H1 (cell line): ENCODE data around the gene CPPED1. TPM values are rescaled to one million over a fixed set of nuclear protein-coding genes. Genes with fewer than 3 reads are reported as not detected.

ENCODE experiments used
- CTCF ChIA-PET: fragments of 300-600 bp; sonication (Branson Sonifier 250); formaldehyde crosslinking; loops from one replicate; lab custom pipeline; 2021; ENCODE audit not compliant: partially characterized antibody; lab: Charles Lee
- POLR2A ChIA-PET: fragments of 300-600 bp; sonication (Branson Sonifier 250); formaldehyde crosslinking; loops from one replicate; lab custom pipeline; 2021; ENCODE audit warnings: inconsistent platforms; ENCODE audit not compliant: partially characterized antibody; lab: Charles Lee
- DNase-seq, 2 experiments: peaks; one replicate each; pipeline versions ENCODE4 v3.0.0 to v3.0.0-alpha.2; 2010 to 2022; ENCODE audit warnings: low spot score in 2 of 2, low read depth in 1 of 2, mixed read lengths in 1 of 2
- FAIRE-seq: peaks from 2 replicates; lab custom pipeline; 2011; peaks lifted over from hg19 to GRCh38; lab: Jason Lieb, UNC
- H2AFZ ChIP-seq: 2 replicates; pipeline ENCODE4 v1.8.1; 2012; ENCODE audit warnings: low read length, inconsistent platforms
- H2AK5ac ChIP-seq: 2 replicates; pipeline ENCODE4 v1.6.1; 2013; ENCODE audit warnings: low read depth, low read length
- H2BK120ac ChIP-seq: replicated peaks from 2 replicates; pipeline ENCODE3; 2013; ENCODE audit warnings: low read depth, low read length, inconsistent platforms
- H2BK12ac ChIP-seq: 2 replicates; pipeline ENCODE4 v1.6.1; 2013; ENCODE audit warnings: low read depth, low read length
- H2BK15ac ChIP-seq: 2 replicates; pipeline ENCODE4 v1.6.1; 2013; ENCODE audit warnings: low read length
- H2BK20ac ChIP-seq: 2 replicates; pipeline ENCODE4 v1.6.1; 2013; ENCODE audit warnings: low read length
- H2BK5ac ChIP-seq: 2 replicates; pipeline ENCODE4 v1.6.1; 2013; ENCODE audit warnings: low read depth, low read length
- H3K14ac ChIP-seq: 2 replicates; pipeline ENCODE4 v1.6.1; 2013; ENCODE audit warnings: inconsistent platforms; ENCODE audit not compliant: insufficient read length
- H3K18ac ChIP-seq: 2 replicates; pipeline ENCODE4 v1.6.1; 2013; ENCODE audit warnings: low read length; ENCODE audit errors: extremely low read depth
- H3K23ac ChIP-seq: 2 replicates; pipeline ENCODE4 v1.6.1; 2013; ENCODE audit warnings: inconsistent platforms; ENCODE audit not compliant: insufficient read length
- H3K23me2 ChIP-seq: 2 replicates; pipeline ENCODE4 v1.6.1; 2013; ENCODE audit warnings: low read depth, low read length
- H3K27ac ChIP-seq: 2 replicates; pipeline ENCODE4 v1.6.1; 2011; ENCODE audit warnings: low read depth, low read length, inconsistent platforms
- H3K27me3 ChIP-seq, 4 experiments: replicated peaks in 1 of 4; 1 replicate in 1 of 4; 2 replicates in 3 of 4; pipeline versions ENCODE4 v1.6.1 to v1.8.1; 2011 to 2013; ENCODE audit warnings: low read length in 3 of 4, mild to moderate bottlenecking in 3 of 4, inconsistent platforms in 2 of 4, mixed read lengths in 2 of 4, moderate library complexity in 1 of 4; ENCODE audit not compliant: control insufficient read depth in 3 of 4, insufficient read depth in 3 of 4; ENCODE audit errors: extremely low read depth in 1 of 4
- H3K36me3 ChIP-seq, 4 experiments: 2 replicates each; pipeline versions ENCODE4 v1.6.1 to v1.8.1; 2011 to 2013; ENCODE audit warnings: mild to moderate bottlenecking in 4 of 4, low read length in 3 of 4, moderate library complexity in 2 of 4, control low read depth in 1 of 4, inconsistent platforms in 1 of 4; ENCODE audit not compliant: insufficient read depth in 4 of 4, control insufficient read depth in 2 of 4
- H3K4ac ChIP-seq: replicated peaks from 2 replicates; pipeline ENCODE3; 2013; ENCODE audit warnings: low read length, low read depth, mixed read lengths, inconsistent platforms; ENCODE audit not compliant: insufficient read length
- H3K4me1 ChIP-seq, 4 experiments: replicated peaks in 1 of 4; 1 replicate in 1 of 4; 2 replicates in 3 of 4; pipeline versions ENCODE4 v1.6.1 to v1.8.1; 2011 to 2013; ENCODE audit warnings: low read length in 3 of 4, inconsistent platforms in 2 of 4, mixed read lengths in 1 of 4; ENCODE audit not compliant: insufficient read depth in 4 of 4, control insufficient read depth in 3 of 4
- H3K4me2 ChIP-seq, 2 experiments: 2 replicates each; pipeline versions ENCODE4 v1.6.1 to v1.8.1; 2011 to 2013; ENCODE audit warnings: low read depth in 2 of 2, low read length in 2 of 2, control low read depth in 1 of 2, inconsistent platforms in 1 of 2, mild to moderate bottlenecking in 1 of 2; ENCODE audit not compliant: insufficient read depth in 1 of 2
- H3K4me3 ChIP-seq, 4 experiments: fragments of 200-600, 300-600 bp in 1 of 4; sonication (generic), shearing (Covaris generic), sonication (Bioruptor Twin) in 1 of 4; 2 replicates each; pipeline versions ENCODE4 v1.5.1 to v1.8.1; 2011 to 2016; ENCODE audit warnings: low read length in 4 of 4, low read depth in 3 of 4, control low read depth in 2 of 4, inconsistent platforms in 2 of 4, mild to moderate bottlenecking in 2 of 4, mixed read lengths in 1 of 4, moderate library complexity in 1 of 4; ENCODE audit not compliant: insufficient read depth in 2 of 4; ENCODE audit errors: extremely low read depth in 1 of 4
- H3K56ac ChIP-seq: replicated peaks from 2 replicates; pipeline ENCODE3; 2013; ENCODE audit warnings: low read depth, mild to moderate bottlenecking, mixed read lengths, low read length, inconsistent platforms; ENCODE audit not compliant: insufficient read length
- H3K79me1 ChIP-seq: 2 replicates; pipeline ENCODE4 v1.6.1; 2013; ENCODE audit warnings: low read depth, low read length, control low read depth
- H3K79me2 ChIP-seq, 2 experiments: 2 replicates each; pipeline versions ENCODE4 v1.6.1 to v1.8.1; 2012 to 2013; ENCODE audit warnings: low read length in 2 of 2, mild to moderate bottlenecking in 2 of 2, inconsistent platforms in 1 of 2; ENCODE audit not compliant: insufficient read depth in 2 of 2, control insufficient read depth in 1 of 2
- H3K9ac ChIP-seq, 4 experiments: replicated peaks in 1 of 4; 1 replicate in 1 of 4; 2 replicates in 3 of 4; pipeline versions ENCODE4 v1.6.1 to v1.8.1; 2011 to 2013; ENCODE audit warnings: low read depth in 3 of 4, low read length in 3 of 4, control low read depth in 2 of 4, mild to moderate bottlenecking in 2 of 4, moderate library complexity in 2 of 4, inconsistent platforms in 1 of 4; ENCODE audit errors: extremely low read depth in 1 of 4
- H3K9me3 ChIP-seq, 2 experiments: 2 replicates each; pipeline versions ENCODE4 v1.6.1 to v1.8.1; 2012 to 2013; ENCODE audit warnings: mild to moderate bottlenecking in 2 of 2, moderate library complexity in 2 of 2, control low read depth in 1 of 2, inconsistent platforms in 1 of 2, low read depth in 1 of 2, low read length in 1 of 2, mixed read lengths in 1 of 2; ENCODE audit not compliant: insufficient read depth in 2 of 2
- H4K20me1 ChIP-seq, 2 experiments: replicated peaks in 1 of 2; 2 replicates each; pipeline versions ENCODE3 to v1.8.1; 2011 to 2013; ENCODE audit warnings: inconsistent platforms in 2 of 2, low read length in 2 of 2, mild to moderate bottlenecking in 1 of 2; ENCODE audit not compliant: insufficient read depth in 2 of 2, control insufficient read depth in 1 of 2
- H4K5ac ChIP-seq: 2 replicates; pipeline ENCODE4 v1.6.1; 2013; ENCODE audit warnings: low read length, low read depth, mixed read lengths, inconsistent platforms; ENCODE audit not compliant: insufficient read length
- H4K8ac ChIP-seq: 2 replicates; pipeline ENCODE4 v1.8.0; 2013; ENCODE audit warnings: mild to moderate bottlenecking, moderate library complexity, low read length, inconsistent platforms; ENCODE audit not compliant: insufficient read depth; ENCODE audit errors: extremely low read depth
- H4K91ac ChIP-seq: replicated peaks from 2 replicates; pipeline ENCODE3; 2013; ENCODE audit warnings: low read length, mixed read lengths, inconsistent platforms; ENCODE audit not compliant: insufficient read length
- CTBP2 ChIP-seq: IDR thresholded peaks from 2 replicates; pipeline ENCODE4 v1.7.0; 2011; ENCODE audit warnings: borderline replicate concordance, mild to moderate bottlenecking, moderate library complexity, mixed read lengths, low read length; ENCODE audit not compliant: insufficient read depth, insufficient read length
- EZH2 ChIP-seq: fragments of 200-600 bp; sonication (generic); IDR thresholded peaks from 2 replicates; pipeline ENCODE4 v1.7.1; 2012; ENCODE audit warnings: low read depth, mild to moderate bottlenecking, moderate library complexity, low read length, inconsistent platforms; ENCODE audit not compliant: severe bottlenecking
- GABPA ChIP-seq: IDR thresholded peaks from 2 replicates; pipeline ENCODE4 v1.6.1; 2011; ENCODE audit warnings: mild to moderate bottlenecking, low read length, moderate library complexity, borderline replicate concordance; ENCODE audit not compliant: insufficient read depth
- MAFK ChIP-seq: IDR thresholded peaks from 2 replicates; pipeline ENCODE4 v1.6.1; 2012; ENCODE audit warnings: low read depth, mild to moderate bottlenecking, improper control_type of control experiment, low read length
- NRF1 ChIP-seq: IDR thresholded peaks from 2 replicates; pipeline ENCODE4 v1.6.1; 2011; ENCODE audit warnings: mild to moderate bottlenecking, low read depth, low read length, improper control_type of control experiment
- RAD21 ChIP-seq, 2 experiments: IDR thresholded peaks in 1 of 2; conservative IDR thresholded peaks in 1 of 2; 2 replicates each; pipeline ENCODE4 v1.6.1; 2011; ENCODE audit warnings: low read depth in 2 of 2, low read length in 2 of 2, improper control_type of control experiment in 1 of 2, inconsistent platforms in 1 of 2, mild to moderate bottlenecking in 1 of 2, moderate library complexity in 1 of 2
- RFX5 ChIP-seq: IDR thresholded peaks from 2 replicates; pipeline ENCODE4 v1.6.1; 2011; ENCODE audit warnings: low read depth, low read length, improper control_type of control experiment, borderline replicate concordance
- SIN3A ChIP-seq, 2 experiments: IDR thresholded peaks in 1 of 2; conservative IDR thresholded peaks in 1 of 2; 2 replicates each; pipeline ENCODE4 v1.6.1; 2011 to 2012; ENCODE audit warnings: low read length in 2 of 2, improper control_type of control experiment in 1 of 2, low read depth in 1 of 2, mild to moderate bottlenecking in 1 of 2
- SUZ12 ChIP-seq: fragments of 200-600 bp; sonication (generic); IDR thresholded peaks from 2 replicates; pipeline ENCODE4 v1.6.1; 2012; ENCODE audit warnings: mild to moderate bottlenecking, inconsistent platforms, low read length, moderate library complexity, mixed read lengths
- TAF7 ChIP-seq: optimal IDR thresholded peaks from 2 replicates; pipeline ENCODE3; 2011; ENCODE audit warnings: low read depth, mild to moderate bottlenecking, inconsistent platforms, low read length, moderate library complexity, borderline replicate concordance
- WGBS, 2 experiments: shearing (Covaris generic) in 1 of 2; methylation state at CpG; one replicate each; pipeline versions ENCODE4 v1.1.6 to v1.1.7; 2013 to 2015; ENCODE audit warnings: low lambda C conversion rate in 2 of 2, mixed read lengths in 2 of 2, inconsistent platforms in 1 of 2, low coverage in 1 of 2, missing lambda C conversion rate in 1 of 2; ENCODE audit not compliant: insufficient replicate concordance in 2 of 2, insufficient coverage in 1 of 2, insufficient read length in 1 of 2; ENCODE audit errors: extremely low coverage in 1 of 2, missing lambda C conversion rate in 1 of 2; 5-methylcytosine and 5-hydroxymethylcytosine counted together
- polyA plus RNA-seq, 7 experiments: library from polyadenylated mRNA; depleted of rRNA in 3 of 7; stranded (reverse) in 5 of 7; unstranded in 2 of 7; fragments of >200 nt in 5 of 7; fragments of 200-250 nt in 2 of 7; gene quantifications; 1 replicate in 5 of 7; 2 replicates in 1 of 7; 4 replicates in 1 of 7; pipeline versions ENCODE4 v1.2.1 to v1.2.3, GENCODE V29; 2011 to 2013; ENCODE audit warnings: missing spikeins in 2 of 7, mixed read lengths in 2 of 7
- total RNA-seq: library from RNA; stranded (reverse); fragmentation: NEBNext Ultra II Directional; extraction: Animal tissue kit (Norgen Biotek cat#: 25700); gene quantifications from 2 replicates; pipeline ENCODE4 v1.2.1, GENCODE V29; 2021
- TF ChIP-seq, protein P1 (sequence below): IDR thresholded peaks from 2 replicates; pipeline ENCODE4 v1.6.1; 2012; ENCODE audit warnings: low read length, inconsistent platforms

CPPED1 gene
- total and polyA plus RNA-seq, 2 of the 8 experiments (the other 6 are each of a cell fraction or from before 2014, with no cell fraction given), result 3.5 to 11.2 TPM

DNA sequence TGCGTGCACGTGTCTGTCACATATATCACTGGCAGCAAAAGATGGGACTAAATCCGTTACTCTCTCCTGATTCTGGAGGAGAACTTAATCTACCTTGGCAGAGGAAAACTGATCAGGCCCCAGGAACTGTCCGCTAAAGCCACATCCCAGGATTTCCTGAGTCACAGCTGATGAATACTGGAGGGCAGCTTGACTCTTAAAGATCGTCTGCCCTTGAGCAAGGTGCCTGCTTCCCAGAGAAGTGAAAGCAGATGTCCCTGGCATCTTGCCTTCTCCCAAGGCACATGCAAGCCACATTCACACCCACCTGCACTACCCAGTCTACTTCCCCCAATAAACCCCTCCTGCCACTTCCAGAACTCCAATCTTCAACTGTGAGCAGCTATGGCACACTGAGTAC lies 99.8 kb downstream of the CPPED1 start:
- no peak overlapping the region for H3K4me3 ChIP-seq
- H3K23ac ChIP-seq, result no peak overlapping the region
- H2BK20ac ChIP-seq, result no peak overlapping the region
- WGBS, 2 experiments, result 94% methylated on average over 5 of the region's 5 CpGs; no CpG with 5 or more reads in 1 of the 2 experiments
- no peak overlapping the region for H2BK5ac ChIP-seq
- no peak overlapping the region for H2AFZ ChIP-seq
- no peak overlapping the region for H4K91ac ChIP-seq
- no peak overlapping the region for H3K9ac ChIP-seq
- no peaks in the 10 kb centered on the region for H3K23me2 ChIP-seq
- no peak for DNase-seq
- no peaks in the 10 kb centered on the region for H3K79me1 ChIP-seq
- no peak overlapping the region for H2BK15ac ChIP-seq
- H3K36me3 ChIP-seq, result no peaks in the 10 kb centered on the region
- H3K4ac ChIP-seq, result no peak overlapping the region
- no peak overlapping the region for H3K14ac ChIP-seq
- H3K18ac ChIP-seq, result no peak overlapping the region
- ChIA-PET CTCF (no interaction called here), POLR2A (no interaction called here)
- H2AK5ac ChIP-seq, result no peak overlapping the region
- no peak overlapping the region for H4K5ac ChIP-seq
- H2BK120ac ChIP-seq, result no peak overlapping the region
- H3K56ac ChIP-seq, result no peak overlapping the region
- no peaks in the 10 kb centered on the region for H3K27me3 ChIP-seq
- no peaks in the 10 kb centered on the region for H3K4me1 ChIP-seq
- H3K79me2 ChIP-seq, result no peaks in the 10 kb centered on the region
- H4K8ac ChIP-seq, result no peak overlapping the region
- H3K4me2 ChIP-seq, result no peak overlapping the region
- no peaks in the 10 kb centered on the region for H3K9me3 ChIP-seq
- H4K20me1 ChIP-seq, result no peaks in the 10 kb centered on the region
- H2BK12ac ChIP-seq, result no peak overlapping the region
- no peak for FAIRE-seq
- H3K27ac ChIP-seq, result no peak overlapping the region
- TF ChIP-seq SUZ12 (no peak), TAF7 (no peak), SIN3A (conservative IDR thresholded peaks at IDR 0.05 in 1 of 2, IDR thresholded peaks at IDR 0.05 in 1 of 2; ENCODE audit: low read depth in 1 of 2, low read length in 2 of 2) (no peak), RAD21 (IDR thresholded peaks at IDR 0.05 in 1 of 2, conservative IDR thresholded peaks at IDR 0.05 in 1 of 2; ENCODE audit: low read depth in 2 of 2, low read length in 2 of 2) (no peak), NRF1 (no peak), RFX5 (no peak), MAFK (no peak), EZH2 (no peak), CTBP2 (no peak), GABPA (no peak)
- TF ChIP-seq, protein P1, sequence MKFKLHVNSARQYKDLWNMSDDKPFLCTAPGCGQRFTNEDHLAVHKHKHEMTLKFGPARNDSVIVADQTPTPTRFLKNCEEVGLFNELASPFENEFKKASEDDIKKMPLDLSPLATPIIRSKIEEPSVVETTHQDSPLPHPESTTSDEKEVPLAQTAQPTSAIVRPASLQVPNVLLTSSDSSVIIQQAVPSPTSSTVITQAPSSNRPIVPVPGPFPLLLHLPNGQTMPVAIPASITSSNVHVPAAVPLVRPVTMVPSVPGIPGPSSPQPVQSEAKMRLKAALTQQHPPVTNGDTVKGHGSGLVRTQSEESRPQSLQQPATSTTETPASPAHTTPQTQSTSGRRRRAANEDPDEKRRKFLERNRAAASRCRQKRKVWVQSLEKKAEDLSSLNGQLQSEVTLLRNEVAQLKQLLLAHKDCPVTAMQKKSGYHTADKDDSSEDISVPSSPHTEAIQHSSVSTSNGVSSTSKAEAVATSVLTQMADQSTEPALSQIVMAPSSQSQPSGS, result no peak
